Effector memory CD4-positive, alpha-beta T cell (primary cell): ENCODE measurements around the gene SIAH2.

Experiments
- DNase-seq, 3 donors: peaks; one replicate each; pipeline ENCODE4 v3.0.0-alpha.2; 2020
- H3K27ac ChIP-seq: 2 replicates; pipeline ENCODE4 v1.7.0; 2013; ENCODE audit warnings: mild to moderate bottlenecking, low read length, moderate library complexity; ENCODE audit not compliant: insufficient read depth, poor library complexity, severe bottlenecking
- H3K27me3 ChIP-seq: replicated peaks from 2 replicates; pipeline ENCODE4 v1.7.0; 2013; ENCODE audit warnings: mild to moderate bottlenecking, low read length; ENCODE audit not compliant: insufficient read depth, control insufficient read depth, poor library complexity, severe bottlenecking
- H3K36me3 ChIP-seq: 2 replicates; pipeline ENCODE4 v1.7.0; 2013; ENCODE audit warnings: mild to moderate bottlenecking, low read length, moderate library complexity; ENCODE audit not compliant: control insufficient read depth, insufficient read depth
- H3K4me1 ChIP-seq: 2 replicates; pipeline ENCODE4 v1.7.0; 2013; ENCODE audit warnings: low read length, mild to moderate bottlenecking; ENCODE audit not compliant: control insufficient read depth, insufficient read depth, poor library complexity, severe bottlenecking
- H3K4me3 ChIP-seq: 2 replicates; pipeline ENCODE4 v1.7.0; 2013; ENCODE audit warnings: low read length, low read depth, mild to moderate bottlenecking; ENCODE audit not compliant: insufficient read depth, poor library complexity, severe bottlenecking
- H3K9me3 ChIP-seq: 2 replicates; pipeline ENCODE4 v1.7.0; 2013; ENCODE audit warnings: mild to moderate bottlenecking, low read length, moderate library complexity; ENCODE audit not compliant: control insufficient read depth

SIAH2 gene

DNA sequence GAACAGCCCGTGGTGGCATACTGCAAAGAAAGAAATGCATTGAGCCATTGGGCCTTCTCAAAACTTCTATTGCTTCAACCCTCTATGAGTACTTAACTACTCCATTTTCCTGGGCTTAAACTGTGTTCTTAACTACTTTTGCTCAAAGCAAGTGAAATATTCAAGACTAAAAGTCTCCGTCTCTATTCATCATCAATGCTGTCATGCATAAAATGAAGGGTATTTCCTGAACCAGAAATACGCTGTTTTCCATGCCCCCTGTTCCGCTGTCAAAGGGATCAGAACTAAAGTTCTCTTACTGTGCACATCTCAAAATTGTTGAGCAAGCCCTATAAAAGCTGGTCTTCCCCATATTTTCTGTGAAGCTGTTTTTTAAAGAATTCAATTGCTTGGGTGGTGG, 20.3 kb downstream of the SIAH2 start:
- Histone ChIP-seq H3K27ac (no peak overlapping the region), H3K9me3 (no peaks in the 10 kb centered on the region), H3K4me3 (no peak overlapping the region), H3K36me3 (peaks cover 16% of the 10 kb centered on the region), H3K27me3 (no peaks in the 10 kb centered on the region), H3K4me1 (peaks cover 6% of the 10 kb centered on the region)
- DNase-seq, result no peak

GRCh38 chr3:150742141-150742523, 20.8 kb downstream of the SIAH2 start:
- Histone ChIP-seq H3K27me3 (no peaks in the 10 kb centered on the region), H3K4me3 (no peak overlapping the region), H3K9me3 (no peaks in the 10 kb centered on the region), H3K36me3 (peaks cover 16% of the 10 kb centered on the region), H3K4me1 (peaks cover 6% of the 10 kb centered on the region), H3K27ac (no peak overlapping the region)
- DNase-seq, result no peak

GRCh38 chr3:150741497-150742140, 21.4 kb downstream of the SIAH2 start:
- H3K4me1 ChIP-seq, result peaks cover 6% of the 10 kb centered on the region

DNA sequence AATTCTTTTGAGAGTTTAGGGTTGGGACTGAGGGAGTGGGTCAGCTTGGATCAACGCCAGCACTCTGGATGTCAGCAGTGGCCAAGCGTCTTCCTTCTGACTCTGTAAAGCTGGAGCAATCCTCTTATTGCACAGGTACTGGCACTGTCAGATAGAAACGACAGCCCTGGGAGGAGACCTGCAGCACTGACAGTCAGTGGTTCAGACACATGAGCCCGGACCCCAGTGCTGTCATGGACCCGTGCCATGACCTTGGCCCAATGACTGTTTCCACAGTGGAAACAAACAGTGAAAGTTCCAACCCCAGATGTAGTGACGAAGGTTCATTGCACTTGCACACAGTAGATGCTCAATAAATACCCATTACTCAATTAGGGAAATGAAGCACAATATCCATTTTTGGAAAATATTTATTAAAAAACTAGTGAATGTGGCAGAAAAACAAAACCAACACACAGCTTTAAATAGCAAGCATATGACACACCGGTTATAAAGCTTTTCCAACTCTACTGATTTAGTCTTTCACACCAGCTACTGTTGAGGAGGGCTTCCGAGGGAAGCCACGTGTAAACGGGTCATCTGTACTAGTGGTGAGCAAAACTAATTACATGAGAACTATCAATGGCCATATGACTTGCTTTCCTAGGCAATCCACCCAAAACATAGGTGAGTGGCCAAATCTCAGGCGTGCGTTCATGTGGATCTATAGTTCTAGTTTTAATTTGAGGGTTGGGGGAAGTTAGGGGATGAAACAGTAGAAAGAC, 22.1 kb downstream of the SIAH2 start:
- H3K4me3 ChIP-seq, result no peak overlapping the region
- H3K27ac ChIP-seq, result no peak overlapping the region
- DNase-seq, result no peak
- H3K9me3 ChIP-seq, result no peaks in the 10 kb centered on the region
- peaks cover 16% of the 10 kb centered on the region for H3K36me3 ChIP-seq
- H3K4me1 ChIP-seq, result peaks cover 6% of the 10 kb centered on the region
- H3K27me3 ChIP-seq, result no peaks in the 10 kb centered on the region

More at GRCh38 chr3:150741497-150742140, 21.4 kb downstream of the SIAH2 start:
- DNase-seq, result no peak
- Histone ChIP-seq H3K9me3 (no peaks in the 10 kb centered on the region), H3K36me3 (peaks cover 16% of the 10 kb centered on the region), H3K27ac (no peak overlapping the region), H3K4me3 (no peak overlapping the region), H3K27me3 (no peaks in the 10 kb centered on the region)

- Histone ChIP-seq H3K4me3 (no peak overlapping the region), H3K36me3 (peaks cover 16% of the 10 kb centered on the region), H3K4me1 (peaks cover 6% of the 10 kb centered on the region), H3K27ac (no peak overlapping the region), H3K27me3 (no peaks in the 10 kb centered on the region), H3K9me3 (no peaks in the 10 kb centered on the region)
- DNase-seq, result no peak
Measured at GRCh38 chr3:150739877-150740645, 22.9 kb downstream of the SIAH2 start.

DNA sequence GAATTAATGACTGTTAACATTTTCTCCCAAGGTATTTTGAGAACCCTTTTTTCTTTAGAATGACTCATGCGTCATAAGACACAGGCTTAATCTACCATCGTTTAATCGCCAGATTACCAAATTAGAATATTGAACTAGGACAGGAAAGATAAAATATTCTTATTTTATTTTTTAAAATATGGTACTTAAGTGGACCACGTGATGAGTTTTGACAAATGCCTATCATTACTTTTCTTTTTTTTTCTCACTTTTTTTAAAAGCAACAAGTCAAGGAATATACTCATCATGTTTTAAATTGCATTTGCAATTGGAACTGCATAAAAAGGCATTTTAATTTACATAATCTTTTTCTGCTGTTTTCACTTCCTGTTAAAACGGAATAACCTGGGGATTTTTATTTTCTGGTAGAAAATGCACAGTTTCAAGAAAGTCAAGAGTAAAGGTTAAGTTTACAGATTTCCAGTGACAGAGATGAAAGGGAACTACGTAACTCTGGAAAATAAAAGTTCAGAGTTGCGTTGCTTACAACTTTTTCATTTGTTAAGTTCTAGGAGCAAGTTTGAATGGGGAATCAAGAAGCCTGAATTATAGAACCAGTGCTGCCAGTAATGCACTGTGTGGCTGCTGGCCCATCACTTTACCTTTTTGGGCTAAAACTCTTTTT, 23.6 kb downstream of the SIAH2 start:
- DNase-seq, result no peak
- H3K27ac ChIP-seq, result no peak overlapping the region
- H3K4me3 ChIP-seq, result no peak overlapping the region
- H3K36me3 ChIP-seq, result peaks cover 16% of the 10 kb centered on the region
- H3K9me3 ChIP-seq, result no peaks in the 10 kb centered on the region
- H3K4me1 ChIP-seq, result peaks cover 6% of the 10 kb centered on the region
- H3K27me3 ChIP-seq, result no peaks in the 10 kb centered on the region

- H3K4me3 ChIP-seq, result no peak overlapping the region
- peaks cover 16% of the 10 kb centered on the region for H3K36me3 ChIP-seq
- no peak overlapping the region for H3K27ac ChIP-seq
- H3K9me3 ChIP-seq, result no peaks in the 10 kb centered on the region
- peaks cover 6% of the 10 kb centered on the region for H3K4me1 ChIP-seq
- DNase-seq, result no peak
- H3K27me3 ChIP-seq, result no peaks in the 10 kb centered on the region
Measured at GRCh38 chr3:150738688-150739087, 24.3 kb downstream of the SIAH2 start.

- Histone ChIP-seq H3K4me3 (no peak overlapping the region), H3K27me3 (no peaks in the 10 kb centered on the region), H3K4me1 (peaks cover 6% of the 10 kb centered on the region), H3K27ac (no peak overlapping the region), H3K9me3 (no peaks in the 10 kb centered on the region), H3K36me3 (peaks cover 16% of the 10 kb centered on the region)
- no peak for DNase-seq
Measured at GRCh38 chr3:150737874-150738679, 24.9 kb downstream of the SIAH2 start.
